Measurements from ENCODE around the gene ZNF624.
A peak's percentile ranks its signal among the peaks of the same experiment; 100 is the strongest.

ZNF624 gene

DNA sequence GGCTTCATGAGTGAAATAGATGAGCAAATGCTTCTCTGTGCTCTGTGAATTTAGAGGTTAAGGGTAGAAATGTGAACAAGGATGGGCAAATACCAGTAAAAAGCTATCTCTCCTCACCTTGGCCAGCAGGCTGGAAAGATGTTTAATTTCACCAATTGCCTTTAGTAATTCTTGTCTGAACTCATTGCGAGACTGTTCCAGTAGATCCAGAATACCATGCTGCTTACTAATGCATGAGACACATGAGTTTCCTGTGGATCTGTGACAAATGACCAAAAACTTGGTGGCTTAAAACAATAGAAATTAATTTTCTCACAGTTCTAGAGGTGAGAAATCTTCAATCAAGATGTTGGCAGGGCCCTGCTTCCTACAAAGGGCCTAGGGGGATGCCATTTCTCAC lies 9.3 kb upstream of the ZNF624 start:
- Histone ChIP-seq H3K4me2 (ENCODE audit: low read length) (no peak overlapping the region), H3K27me3 (ENCODE audit: control insufficient read depth, low read length) (peaks cover 4% of the 10 kb centered on the region; the same call in 1 of the 2 replicates), H3K36me3 (ENCODE audit: control insufficient read depth, low read length) (no peaks in the 10 kb centered on the region), H3K4me3 (ENCODE audit: low read length) (no peak overlapping the region), H3K9me2 (replicated peaks; ENCODE audit: control insufficient read depth, low read length) (no peaks in the 10 kb centered on the region), H3K9me3 (ENCODE audit: control insufficient read depth, insufficient read depth, low read length) (no peaks in the 10 kb centered on the region), H4K20me1 (ENCODE audit: control insufficient read depth, insufficient read depth, low read depth, low read length) (no peaks in the 10 kb centered on the region), H3K27ac (ENCODE audit: low read depth, low read length) (no peak overlapping the region), H3K4me1 (ENCODE audit: control insufficient read depth, low read length) (no peaks in the 10 kb centered on the region), H3F3A (ENCODE audit: control insufficient read depth, insufficient read depth) (no peaks in the 10 kb centered on the region), H3K79me2 (ENCODE audit: control insufficient read depth, low read length) (no peaks in the 10 kb centered on the region)
- TF ChIP-seq, protein P1, sequence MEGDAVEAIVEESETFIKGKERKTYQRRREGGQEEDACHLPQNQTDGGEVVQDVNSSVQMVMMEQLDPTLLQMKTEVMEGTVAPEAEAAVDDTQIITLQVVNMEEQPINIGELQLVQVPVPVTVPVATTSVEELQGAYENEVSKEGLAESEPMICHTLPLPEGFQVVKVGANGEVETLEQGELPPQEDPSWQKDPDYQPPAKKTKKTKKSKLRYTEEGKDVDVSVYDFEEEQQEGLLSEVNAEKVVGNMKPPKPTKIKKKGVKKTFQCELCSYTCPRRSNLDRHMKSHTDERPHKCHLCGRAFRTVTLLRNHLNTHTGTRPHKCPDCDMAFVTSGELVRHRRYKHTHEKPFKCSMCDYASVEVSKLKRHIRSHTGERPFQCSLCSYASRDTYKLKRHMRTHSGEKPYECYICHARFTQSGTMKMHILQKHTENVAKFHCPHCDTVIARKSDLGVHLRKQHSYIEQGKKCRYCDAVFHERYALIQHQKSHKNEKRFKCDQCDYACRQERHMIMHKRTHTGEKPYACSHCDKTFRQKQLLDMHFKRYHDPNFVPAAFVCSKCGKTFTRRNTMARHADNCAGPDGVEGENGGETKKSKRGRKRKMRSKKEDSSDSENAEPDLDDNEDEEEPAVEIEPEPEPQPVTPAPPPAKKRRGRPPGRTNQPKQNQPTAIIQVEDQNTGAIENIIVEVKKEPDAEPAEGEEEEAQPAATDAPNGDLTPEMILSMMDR (IDR thresholded peaks at IDR 0.05; ENCODE audit: low read depth, low read length, poor library complexity, severe bottlenecking), result no peak
- no peak for TF ChIP-seq EZH2phosphoT487 (IDR thresholded peaks at IDR 0.05; ENCODE audit: borderline replicate concordance, low read length)

DNA sequence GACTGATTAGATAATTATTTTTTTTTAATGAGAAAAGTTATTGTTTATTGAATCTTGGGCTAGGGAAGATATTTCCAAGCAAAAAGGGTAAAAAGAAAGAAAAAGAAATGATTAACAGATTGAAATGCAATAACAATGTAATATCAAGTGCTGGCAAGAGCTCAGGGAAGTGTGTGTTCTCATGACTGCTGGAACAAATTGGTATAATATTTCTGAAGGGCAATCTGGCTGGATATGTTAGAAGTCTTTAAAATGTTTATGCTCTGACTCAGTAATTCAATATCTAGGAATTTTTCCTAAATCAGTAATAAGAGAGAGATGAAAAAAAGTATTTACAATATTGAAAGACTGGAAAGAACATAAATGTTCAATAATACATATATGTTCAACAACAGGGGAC lies 7.6 kb upstream of the ZNF624 start:
- no peaks in the 10 kb centered on the region for H4K20me1 ChIP-seq (ENCODE audit: control insufficient read depth, insufficient read depth, low read depth, low read length)
- peaks cover 4% of the 10 kb centered on the region; the same call in 1 of the 2 replicates for H3K27me3 ChIP-seq (ENCODE audit: control insufficient read depth, low read length)
- no peaks in the 10 kb centered on the region for H3F3A ChIP-seq (ENCODE audit: control insufficient read depth, insufficient read depth)
- H3K4me3 ChIP-seq (ENCODE audit: low read length), result no peak overlapping the region
- no peaks in the 10 kb centered on the region for H3K4me1 ChIP-seq (ENCODE audit: control insufficient read depth, low read length)
- H3K79me2 ChIP-seq (ENCODE audit: control insufficient read depth, low read length), result no peaks in the 10 kb centered on the region
- H3K36me3 ChIP-seq (ENCODE audit: control insufficient read depth, low read length), result no peaks in the 10 kb centered on the region
- 0 out of 2 replicates have a peak, but pooled peaks cover 4% of the 10 kb centered on the region for H3K9me3 ChIP-seq (ENCODE audit: control insufficient read depth, insufficient read depth, low read length)
- H3K4me2 ChIP-seq (ENCODE audit: low read length), result no peak overlapping the region
- no peak overlapping the region for H3K27ac ChIP-seq (ENCODE audit: low read depth, low read length)
- no peaks in the 10 kb centered on the region for H3K9me2 ChIP-seq (replicated peaks; ENCODE audit: control insufficient read depth, low read length)
- no peak for TF ChIP-seq EZH2phosphoT487 (IDR thresholded peaks at IDR 0.05; ENCODE audit: borderline replicate concordance, low read length)
- TF ChIP-seq, protein P1 (IDR thresholded peaks at IDR 0.05; ENCODE audit: low read depth, low read length, poor library complexity, severe bottlenecking), result no peak

DNA sequence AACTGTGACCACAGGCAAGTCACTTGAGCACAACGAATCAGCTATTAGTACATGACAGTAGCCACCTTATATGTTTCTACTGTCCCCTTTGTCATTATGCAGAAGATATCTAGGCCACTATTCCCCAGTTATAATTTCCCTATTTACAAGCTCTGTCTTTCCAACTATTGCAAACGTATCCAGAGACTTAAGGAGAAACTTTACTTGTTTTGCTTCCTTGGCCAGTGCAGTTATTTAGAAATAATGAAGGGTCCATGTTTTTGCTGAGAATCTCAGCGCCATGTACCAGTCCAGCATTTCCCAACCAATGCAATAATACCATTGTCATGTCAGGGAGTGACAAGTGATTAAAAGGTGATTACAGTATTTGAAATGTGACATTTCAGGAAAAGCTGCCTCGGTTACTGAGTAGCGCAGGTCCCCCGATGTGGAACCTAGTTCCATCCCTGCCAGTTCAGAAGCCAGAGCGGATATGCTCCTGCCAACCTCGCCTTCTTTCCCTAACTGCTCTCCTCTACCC lies 743 bp downstream of the ZNF624 start:
- no peaks in the 10 kb centered on the region for H3K9me2 ChIP-seq (replicated peaks; ENCODE audit: control insufficient read depth, low read length)
- no peaks in the 10 kb centered on the region for H3F3A ChIP-seq (ENCODE audit: control insufficient read depth, insufficient read depth)
- TF ChIP-seq, protein P1 (IDR thresholded peaks at IDR 0.05; ENCODE audit: low read depth, low read length, poor library complexity, severe bottlenecking), result no peak
- TF ChIP-seq EZH2phosphoT487 (IDR thresholded peaks at IDR 0.05; ENCODE audit: borderline replicate concordance, low read length), result no peak
- peaks cover 10% of the 10 kb centered on the region for H3K27me3 ChIP-seq (ENCODE audit: control insufficient read depth, low read length)
- peak overlapping the region; percentile 96 for H3K4me2 ChIP-seq (ENCODE audit: low read length)
- no peaks in the 10 kb centered on the region; the same call in 1 of the 2 replicates for H3K36me3 ChIP-seq (ENCODE audit: control insufficient read depth, low read length)
- H3K4me1 ChIP-seq (ENCODE audit: control insufficient read depth, low read length), result peaks cover 12% of the 10 kb centered on the region
- H3K79me2 ChIP-seq (ENCODE audit: control insufficient read depth, low read length), result peaks cover 6% of the 10 kb centered on the region
- no peaks in the 10 kb centered on the region for H4K20me1 ChIP-seq (ENCODE audit: control insufficient read depth, insufficient read depth, low read depth, low read length)
- H3K4me3 ChIP-seq (ENCODE audit: low read length), result peak overlapping the region; percentile 80
- peak overlapping the region; percentile 14; the same call in 1 of the 2 replicates for H3K27ac ChIP-seq (ENCODE audit: low read depth, low read length)
- 0 out of 2 replicates have a peak, but pooled peaks cover 4% of the 10 kb centered on the region for H3K9me3 ChIP-seq (ENCODE audit: control insufficient read depth, insufficient read depth, low read length)

Data from DOHH2 (cell line).